HepG2 (cell line): Measurements from ENCODE around the gene GPR33. TPM values are rescaled to one million over a fixed set of nuclear protein-coding genes. Genes with fewer than 3 reads are reported as not detected.

Source experiments
- ATAC-seq: fragments of 200-7000 bp; cut with Tn5 transposase; 3 replicates; pipeline ENCODE4 v1.9.1; 2020; ENCODE audit warnings: mild to moderate bottlenecking, moderate library complexity
- BruUV-seq: library from RNA; stranded (reverse); fragments of 400-500 nt; replicated peaks from 2 replicates; lab custom pipeline; 2021; lab: Mats Ljungman, UMichigan
- CTCF ChIA-PET: fragments of 300-600 bp; formaldehyde crosslinking; extraction: SDS; loops from one replicate; lab custom pipeline; 2021; ENCODE audit warnings: low total read pairs, inconsistent platforms, low intra/inter-chr PET ratio; lab: Yijun Ruan, JAX
- POLR2A ChIA-PET: fragments of 350-600 bp; sonication (Branson Sonifier 250); formaldehyde crosslinking; loops from one replicate; lab custom pipeline; 2020; ENCODE audit warnings: antibody characterized with exemption, inconsistent platforms; lab: Yijun Ruan, JAX
- DNase-seq: peaks from one replicate; pipeline ENCODE4 v3.0.0-alpha.2; 2015; ENCODE audit warnings: low spot score
- FAIRE-seq: peaks from 3 replicates; lab custom pipeline; 2011; peaks lifted over from hg19 to GRCh38; lab: Jason Lieb, UNC
- H2AFZ ChIP-seq: one replicate; pipeline ENCODE4 v1.6.1; 2011; ENCODE audit warnings: low read length, inconsistent platforms
- H3K27ac ChIP-seq: fragments of 300-600 bp; 3 replicates; pipeline ENCODE4 v1.8.0; 2011; ENCODE audit warnings: mixed run types, mild to moderate bottlenecking, mixed read lengths, low read length, inconsistent platforms; ENCODE audit not compliant: insufficient read depth; ENCODE audit errors: extremely low read length
- H3K27me3 ChIP-seq, 2 experiments: fragments of 200-600 bp in 1 of 2; 2 replicates in 1 of 2; 3 replicates in 1 of 2; pipeline versions ENCODE4 v1.6.0 to v1.8.0; 2011; ENCODE audit warnings: low read length in 2 of 2, mild to moderate bottlenecking in 2 of 2, moderate library complexity in 2 of 2, inconsistent platforms in 1 of 2; ENCODE audit not compliant: insufficient read depth in 2 of 2, control insufficient read depth in 1 of 2
- H3K36me3 ChIP-seq, 2 experiments: fragments of 200-600 bp in 1 of 2; replicated peaks in 1 of 2; 2 replicates in 1 of 2; 3 replicates in 1 of 2; pipeline versions ENCODE4 v1.5.1 to v1.8.0; 2011; ENCODE audit warnings: low read length in 2 of 2, inconsistent platforms in 1 of 2; ENCODE audit not compliant: insufficient read depth in 2 of 2, control insufficient read depth in 1 of 2
- H3K4me1 ChIP-seq: 2 replicates; pipeline ENCODE4 v1.5.1; 2012; ENCODE audit warnings: low read length, inconsistent platforms; ENCODE audit not compliant: insufficient read depth
- H3K4me2 ChIP-seq: 2 replicates; pipeline ENCODE4 v1.6.0; 2011; ENCODE audit warnings: low read depth, low read length, inconsistent platforms
- H3K4me3 ChIP-seq, 3 experiments: fragments of 200-600 bp in 1 of 3; sonication (generic), shearing (Covaris generic) in 1 of 3; replicated peaks in 1 of 3; 2 replicates each; pipeline ENCODE4 v1.5.1; 2011 to 2016; ENCODE audit warnings: low read length in 3 of 3, inconsistent platforms in 2 of 3, low read depth in 2 of 3, mild to moderate bottlenecking in 2 of 3, control low read depth in 1 of 3, mixed read lengths in 1 of 3; ENCODE audit not compliant: insufficient read depth in 1 of 3
- H3K79me2 ChIP-seq: one replicate; pipeline ENCODE4 v1.6.1; 2011; ENCODE audit warnings: low read length, inconsistent platforms; ENCODE audit not compliant: insufficient read depth
- H3K9ac ChIP-seq: 2 replicates; pipeline ENCODE4 v1.6.0; 2011; ENCODE audit warnings: mild to moderate bottlenecking, low read depth, low read length, inconsistent platforms; ENCODE audit not compliant: insufficient read depth
- H3K9me3 ChIP-seq: 2 replicates; pipeline ENCODE4 v1.5.1; 2012; ENCODE audit warnings: mild to moderate bottlenecking, low read length
- H4K20me1 ChIP-seq: 2 replicates; pipeline ENCODE4 v1.6.0; 2011; ENCODE audit warnings: inconsistent platforms, mild to moderate bottlenecking, low read length, moderate library complexity; ENCODE audit not compliant: insufficient read depth
- ARNTL ChIP-seq: sonication (generic); formaldehyde crosslinking; IDR thresholded peaks from 2 replicates; pipeline ENCODE4 v1.4.0; 2020; ENCODE audit warnings: mild to moderate bottlenecking, missing genetic modification reagents
- CEBPB ChIP-seq: IDR thresholded peaks from 2 replicates; pipeline ENCODE4 v1.6.1; 2011; ENCODE audit warnings: low read depth, low read length, improper control_type of control experiment, borderline replicate concordance
- GABPB1 ChIP-seq: IDR thresholded peaks from 2 replicates; pipeline ENCODE4 v1.6.1; 2016; ENCODE audit warnings: mild to moderate bottlenecking, missing genetic modification reagents, moderate library complexity, missing compliant biosample characterization
- HOXA7 ChIP-seq: sonication (generic); formaldehyde crosslinking; IDR thresholded peaks from 2 replicates; pipeline ENCODE4 v1.8.1; 2022; ENCODE audit warnings: mild to moderate bottlenecking, missing genetic modification reagents, moderate library complexity
- SMYD3 ChIP-seq: sonication (generic); formaldehyde crosslinking; IDR thresholded peaks from 2 replicates; pipeline ENCODE4 v1.8.1; 2023; ENCODE audit warnings: mild to moderate bottlenecking, missing genetic modification reagents
- XBP1 ChIP-seq: sonication (generic); formaldehyde crosslinking; IDR thresholded peaks from 2 replicates; pipeline ENCODE4 v1.5.0; 2020; ENCODE audit warnings: missing genetic modification reagents
- ZBTB38 ChIP-seq: sonication (generic); formaldehyde crosslinking; IDR thresholded peaks from 2 replicates; pipeline ENCODE4 v1.5.1; 2020; ENCODE audit warnings: mild to moderate bottlenecking, missing genetic modification reagents
- in situ Hi-C: cut with HindIII; loops from 2 replicates; pipeline ENCODE4 v1.10.0; 2017; ENCODE audit warnings: low pct_unique_long_range_greater_than_20kb; ENCODE audit not compliant: extremely low pct_ligation_motif_present
- intact Hi-C: fragments of 100-400 bp; cut with micrococcal nuclease; formaldehyde crosslinking; loops from one replicate; pipeline ENCODE4 v1.10.0; 2022; ENCODE audit not compliant: unreplicated experiment
- polyA plus RNA-seq, 8 experiments: library from polyadenylated mRNA; depleted of rRNA in 3 of 8; stranded (reverse) in 7 of 8; unstranded in 1 of 8; fragments of >200 nt; fragmentation: Illumina TruSeq in 4 of 8; extraction: Trizol in 4 of 8; gene quantifications; 2 replicates each; pipeline versions ENCODE4 v1.2.1 to v1.2.3, GENCODE V29; 2011 to 2016; ENCODE audit warnings: low read depth in 4 of 8, missing spikeins in 1 of 8, mixed read lengths in 1 of 8; ENCODE audit not compliant: insufficient read depth in 1 of 8
- total RNA-seq, 5 experiments: library from RNA; depleted of rRNA; stranded (reverse); fragments of >200 nt; fragmentation: Illumina TruSeq; extraction: Trizol; gene quantifications; 2 replicates each; pipeline ENCODE4 v1.2.3, GENCODE V29; 2016; ENCODE audit warnings: low read depth in 1 of 5
- TF ChIP-seq, protein P1 (sequence below): sonication (generic); formaldehyde crosslinking; IDR thresholded peaks from 2 replicates; pipeline ENCODE4 v1.5.0; 2020; ENCODE audit warnings: missing genetic modification reagents
- TF ChIP-seq, protein P2 (sequence below): sonication (generic); formaldehyde crosslinking; IDR thresholded peaks from one replicate; pipeline ENCODE4 v1.5.1; 2020; ENCODE audit warnings: mild to moderate bottlenecking, missing genetic modification reagents; ENCODE audit errors: not compliant biosample characterization
- TF ChIP-seq, protein P3 (sequence below): sonication (generic); formaldehyde crosslinking; IDR thresholded peaks from 2 replicates; pipeline ENCODE4 v1.5.0; 2020; ENCODE audit warnings: mild to moderate bottlenecking, missing genetic modification reagents
- TF ChIP-seq, protein P4 (sequence below): sonication (generic); formaldehyde crosslinking; IDR thresholded peaks from 2 replicates; pipeline ENCODE4 v1.4.0; 2020; ENCODE audit warnings: missing genetic modification reagents

The GPR33 gene
- total and polyA plus RNA-seq, 2 of the 13 experiments (the other 11 are each of a cell fraction or from before 2014, with no cell fraction given), result not detected

DNA sequence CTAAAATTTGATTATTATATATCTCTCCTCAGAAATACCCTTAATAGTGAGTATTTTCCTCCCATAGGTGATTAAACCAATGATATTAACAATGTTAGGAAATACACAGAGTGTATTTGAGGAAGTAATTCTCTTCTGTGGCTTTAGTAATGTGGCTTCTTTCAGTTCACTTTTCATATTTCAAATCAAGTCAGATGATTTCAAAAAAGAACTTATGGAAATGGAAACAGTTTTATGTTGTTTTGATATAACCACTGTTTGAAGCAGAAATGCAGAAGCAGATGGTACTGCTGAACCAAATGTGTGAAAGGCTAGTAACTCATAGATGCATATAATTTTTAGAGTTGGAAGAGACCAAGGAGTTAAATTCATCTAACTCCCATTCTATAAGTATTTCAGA, 1.9 kb upstream of the GPR33 start:
- no peaks in the 10 kb centered on the region for H3K9me3 ChIP-seq
- H3K27me3 ChIP-seq, result no peaks in the 10 kb centered on the region; a peak in 1 of 5 replicates
- no peaks in the 10 kb centered on the region for H3K79me2 ChIP-seq
- DNase-seq (no peak), ATAC-seq (no peak), FAIRE-seq (no peak)
- no TSS peak for BruUV-seq
- H2AFZ ChIP-seq, result no peak overlapping the region
- in situ Hi-C loops (no loop called here), intact Hi-C loops (no loop called here)
- no peak overlapping the region for H3K27ac ChIP-seq
- CTCF ChIA-PET, result no interaction called here
- no peak overlapping the region for H3K9ac ChIP-seq
- H3K36me3 ChIP-seq, result no peaks in the 10 kb centered on the region
- POLR2A ChIA-PET, result no interaction called here
- no peaks in the 10 kb centered on the region for H3K4me1 ChIP-seq
- no peak overlapping the region for H3K4me3 ChIP-seq
- H3K4me2 ChIP-seq, result no peak overlapping the region
- H4K20me1 ChIP-seq, result no peaks in the 10 kb centered on the region
- no peak for TF ChIP-seq CEBPB
- TF ChIP-seq HOXA7 (CRISPR knock-in tag), result no peak
- no peak for TF ChIP-seq ARNTL (CRISPR knock-in tag)
- no peak for TF ChIP-seq SMYD3 (CRISPR knock-in tag)
- TF ChIP-seq, protein P1, sequence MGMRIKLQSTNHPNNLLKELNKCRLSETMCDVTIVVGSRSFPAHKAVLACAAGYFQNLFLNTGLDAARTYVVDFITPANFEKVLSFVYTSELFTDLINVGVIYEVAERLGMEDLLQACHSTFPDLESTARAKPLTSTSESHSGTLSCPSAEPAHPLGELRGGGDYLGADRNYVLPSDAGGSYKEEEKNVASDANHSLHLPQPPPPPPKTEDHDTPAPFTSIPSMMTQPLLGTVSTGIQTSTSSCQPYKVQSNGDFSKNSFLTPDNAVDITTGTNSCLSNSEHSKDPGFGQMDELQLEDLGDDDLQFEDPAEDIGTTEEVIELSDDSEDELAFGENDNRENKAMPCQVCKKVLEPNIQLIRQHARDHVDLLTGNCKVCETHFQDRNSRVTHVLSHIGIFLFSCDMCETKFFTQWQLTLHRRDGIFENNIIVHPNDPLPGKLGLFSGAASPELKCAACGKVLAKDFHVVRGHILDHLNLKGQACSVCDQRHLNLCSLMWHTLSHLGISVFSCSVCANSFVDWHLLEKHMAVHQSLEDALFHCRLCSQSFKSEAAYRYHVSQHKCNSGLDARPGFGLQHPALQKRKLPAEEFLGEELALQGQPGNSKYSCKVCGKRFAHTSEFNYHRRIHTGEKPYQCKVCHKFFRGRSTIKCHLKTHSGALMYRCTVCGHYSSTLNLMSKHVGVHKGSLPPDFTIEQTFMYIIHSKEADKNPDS (CRISPR knock-in tag), result no peak
- no peak for TF ChIP-seq GABPB1 (CRISPR knock-in tag)
- TF ChIP-seq, protein P2, sequence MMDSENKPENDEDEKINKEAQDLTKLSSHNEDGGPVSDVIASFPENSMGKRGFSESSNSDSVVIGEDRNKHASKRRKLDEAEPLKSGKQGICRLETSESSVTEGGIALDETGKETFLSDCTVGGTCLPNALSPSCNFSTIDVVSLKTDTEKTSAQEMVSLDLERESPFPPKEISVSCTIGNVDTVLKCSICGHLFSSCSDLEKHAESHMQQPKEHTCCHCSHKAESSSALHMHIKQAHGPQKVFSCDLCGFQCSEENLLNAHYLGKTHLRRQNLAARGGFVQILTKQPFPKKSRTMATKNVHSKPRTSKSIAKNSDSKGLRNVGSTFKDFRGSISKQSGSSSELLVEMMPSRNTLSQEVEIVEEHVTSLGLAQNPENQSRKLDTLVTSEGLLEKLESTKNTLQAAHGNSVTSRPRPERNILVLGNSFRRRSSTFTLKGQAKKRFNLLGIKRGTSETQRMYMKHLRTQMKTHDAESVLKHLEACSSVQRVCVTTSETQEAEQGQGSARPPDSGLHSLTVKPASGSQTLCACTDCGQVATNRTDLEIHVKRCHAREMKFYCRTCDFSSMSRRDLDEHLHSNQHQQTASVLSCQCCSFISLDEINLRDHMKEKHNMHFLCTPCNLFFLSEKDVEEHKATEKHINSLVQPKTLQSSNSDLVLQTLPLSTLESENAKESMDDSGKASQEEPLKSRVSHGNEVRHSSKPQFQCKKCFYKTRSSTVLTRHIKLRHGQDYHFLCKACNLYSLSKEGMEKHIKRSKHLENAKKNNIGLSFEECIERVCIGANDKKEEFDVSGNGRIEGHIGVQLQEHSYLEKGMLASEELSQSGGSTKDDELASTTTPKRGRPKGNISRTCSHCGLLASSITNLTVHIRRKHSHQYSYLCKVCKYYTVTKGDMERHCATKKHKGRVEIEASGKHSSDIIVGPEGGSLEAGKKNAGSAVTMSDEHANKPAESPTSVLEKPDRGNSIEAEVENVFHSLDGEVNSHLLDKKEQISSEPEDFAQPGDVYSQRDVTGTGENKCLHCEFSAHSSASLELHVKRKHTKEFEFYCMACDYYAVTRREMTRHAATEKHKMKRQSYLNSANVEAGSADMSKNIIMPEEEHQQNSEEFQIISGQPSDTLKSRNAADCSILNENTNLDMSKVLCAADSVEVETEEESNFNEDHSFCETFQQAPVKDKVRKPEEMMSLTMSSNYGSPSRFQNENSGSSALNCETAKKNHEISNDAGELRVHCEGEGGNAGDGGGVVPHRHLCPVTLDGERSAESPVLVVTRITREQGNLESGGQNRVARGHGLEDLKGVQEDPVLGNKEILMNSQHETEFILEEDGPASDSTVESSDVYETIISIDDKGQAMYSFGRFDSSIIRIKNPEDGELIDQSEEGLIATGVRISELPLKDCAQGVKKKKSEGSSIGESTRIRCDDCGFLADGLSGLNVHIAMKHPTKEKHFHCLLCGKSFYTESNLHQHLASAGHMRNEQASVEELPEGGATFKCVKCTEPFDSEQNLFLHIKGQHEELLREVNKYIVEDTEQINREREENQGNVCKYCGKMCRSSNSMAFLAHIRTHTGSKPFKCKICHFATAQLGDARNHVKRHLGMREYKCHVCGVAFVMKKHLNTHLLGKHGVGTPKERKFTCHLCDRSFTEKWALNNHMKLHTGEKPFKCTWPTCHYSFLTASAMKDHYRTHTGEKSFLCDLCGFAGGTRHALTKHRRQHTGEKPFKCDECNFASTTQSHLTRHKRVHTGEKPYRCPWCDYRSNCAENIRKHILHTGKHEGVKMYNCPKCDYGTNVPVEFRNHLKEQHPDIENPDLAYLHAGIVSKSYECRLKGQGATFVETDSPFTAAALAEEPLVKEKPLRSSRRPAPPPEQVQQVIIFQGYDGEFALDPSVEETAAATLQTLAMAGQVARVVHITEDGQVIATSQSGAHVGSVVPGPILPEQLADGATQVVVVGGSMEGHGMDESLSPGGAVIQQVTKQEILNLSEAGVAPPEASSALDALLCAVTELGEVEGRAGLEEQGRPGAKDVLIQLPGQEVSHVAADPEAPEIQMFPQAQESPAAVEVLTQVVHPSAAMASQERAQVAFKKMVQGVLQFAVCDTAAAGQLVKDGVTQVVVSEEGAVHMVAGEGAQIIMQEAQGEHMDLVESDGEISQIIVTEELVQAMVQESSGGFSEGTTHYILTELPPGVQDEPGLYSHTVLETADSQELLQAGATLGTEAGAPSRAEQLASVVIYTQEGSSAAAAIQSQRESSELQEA (CRISPR knock-in tag), result no peak
- TF ChIP-seq, protein P3, sequence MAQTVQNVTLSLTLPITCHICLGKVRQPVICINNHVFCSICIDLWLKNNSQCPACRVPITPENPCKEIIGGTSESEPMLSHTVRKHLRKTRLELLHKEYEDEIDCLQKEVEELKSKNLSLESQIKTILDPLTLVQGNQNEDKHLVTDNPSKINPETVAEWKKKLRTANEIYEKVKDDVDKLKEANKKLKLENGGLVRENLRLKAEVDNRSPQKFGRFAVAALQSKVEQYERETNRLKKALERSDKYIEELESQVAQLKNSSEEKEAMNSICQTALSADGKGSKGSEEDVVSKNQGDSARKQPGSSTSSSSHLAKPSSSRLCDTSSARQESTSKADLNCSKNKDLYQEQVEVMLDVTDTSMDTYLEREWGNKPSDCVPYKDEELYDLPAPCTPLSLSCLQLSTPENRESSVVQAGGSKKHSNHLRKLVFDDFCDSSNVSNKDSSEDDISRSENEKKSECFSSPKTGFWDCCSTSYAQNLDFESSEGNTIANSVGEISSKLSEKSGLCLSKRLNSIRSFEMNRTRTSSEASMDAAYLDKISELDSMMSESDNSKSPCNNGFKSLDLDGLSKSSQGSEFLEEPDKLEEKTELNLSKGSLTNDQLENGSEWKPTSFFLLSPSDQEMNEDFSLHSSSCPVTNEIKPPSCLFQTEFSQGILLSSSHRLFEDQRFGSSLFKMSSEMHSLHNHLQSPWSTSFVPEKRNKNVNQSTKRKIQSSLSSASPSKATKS (CRISPR knock-in tag), result no peak
- no peak for TF ChIP-seq XBP1 (CRISPR knock-in tag)
- no peak for TF ChIP-seq ZBTB38 (CRISPR knock-in tag)
- TF ChIP-seq, protein P4, sequence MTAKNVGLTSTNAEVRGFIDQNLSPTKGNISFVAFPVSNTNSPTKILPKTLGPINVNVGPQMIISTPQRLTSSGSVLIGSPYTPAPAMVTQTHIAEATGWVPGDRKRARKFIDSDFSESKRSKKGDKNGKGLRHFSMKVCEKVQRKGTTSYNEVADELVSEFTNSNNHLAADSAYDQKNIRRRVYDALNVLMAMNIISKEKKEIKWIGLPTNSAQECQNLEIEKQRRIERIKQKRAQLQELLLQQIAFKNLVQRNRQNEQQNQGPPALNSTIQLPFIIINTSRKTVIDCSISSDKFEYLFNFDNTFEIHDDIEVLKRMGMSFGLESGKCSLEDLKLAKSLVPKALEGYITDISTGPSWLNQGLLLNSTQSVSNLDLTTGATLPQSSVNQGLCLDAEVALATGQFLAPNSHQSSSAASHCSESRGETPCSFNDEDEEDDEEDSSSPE (CRISPR knock-in tag), result no peak
